SK-N-SH (cell line): ENCODE results near the gene GPSM3. TPM values are rescaled to one million over a fixed set of nuclear protein-coding genes. Genes with fewer than 3 reads are reported as not detected.

Source experiments
- CTCF ChIA-PET: fragments of 300-600, 350-600 bp; formaldehyde crosslinking; extraction: SDS; loops from one replicate; lab custom pipeline; 2021; lab: Yijun Ruan, JAX
- POLR2A ChIA-PET: fragments of 350-600 bp; sonication (Branson Sonifier 250); formaldehyde crosslinking; extraction: SDS; loops from one replicate; lab custom pipeline; 2020; ENCODE audit warnings: antibody characterized with exemption, inconsistent platforms; lab: Yijun Ruan, JAX
- DNase-seq: peaks from one replicate; pipeline ENCODE4 v3.0.0; 2012
- H2AFZ ChIP-seq: fragments of 200-600 bp; sonication (generic); 2 replicates; pipeline ENCODE4 v1.8.1; 2016; ENCODE audit warnings: antibody characterized with exemption, mild to moderate bottlenecking, low read depth
- H3F3A ChIP-seq: fragments of 200-600 bp; sonication (generic); replicated peaks from 2 replicates; pipeline ENCODE3; 2016; ENCODE audit warnings: antibody characterized with exemption, mild to moderate bottlenecking; ENCODE audit not compliant: insufficient read depth
- H3K27ac ChIP-seq, 2 experiments: fragments of 200-500 bp in 1 of 2; fragments of 200-600 bp in 1 of 2; sonication (Bioruptor generic) in 1 of 2; sonication (generic), shearing (Covaris generic) in 1 of 2; 2 replicates each; pipeline versions ENCODE4 v1.5.1 to v1.6.1; 2014 to 2016; ENCODE audit warnings: low read depth in 2 of 2, inconsistent platforms in 1 of 2, low read length in 1 of 2, mild to moderate bottlenecking in 1 of 2, mixed read lengths in 1 of 2
- H3K27me3 ChIP-seq: fragments of 200-600 bp; sonication (generic), shearing (Covaris generic); 2 replicates; pipeline ENCODE4 v1.6.1; 2016; ENCODE audit warnings: mixed run types; ENCODE audit not compliant: insufficient read depth
- H3K36me3 ChIP-seq, 2 experiments: fragments of 200-500 bp in 1 of 2; fragments of 200-600 bp in 1 of 2; sonication (Bioruptor generic) in 1 of 2; sonication (generic) in 1 of 2; replicated peaks in 1 of 2; 2 replicates each; pipeline versions ENCODE3 to v1.5.1; 2014 to 2016; ENCODE audit warnings: low read length in 1 of 2, mild to moderate bottlenecking in 1 of 2; ENCODE audit not compliant: insufficient read depth in 2 of 2, control insufficient read depth in 1 of 2
- H3K4me1 ChIP-seq, 2 experiments: fragments of 200-500 bp in 1 of 2; fragments of 200-600 bp in 1 of 2; sonication (Bioruptor generic) in 1 of 2; sonication (generic), shearing (Covaris generic) in 1 of 2; 2 replicates each; pipeline versions ENCODE4 v1.5.1 to v1.6.1; 2014 to 2016; ENCODE audit warnings: low read depth in 1 of 2, low read length in 1 of 2, mixed run types in 1 of 2; ENCODE audit not compliant: insufficient read depth in 2 of 2, control insufficient read depth in 1 of 2
- H3K4me2 ChIP-seq: fragments of 200-600 bp; sonication (generic), shearing (Covaris generic); 2 replicates; pipeline ENCODE4 v1.6.1; 2017; ENCODE audit warnings: mixed run types
- H3K4me3 ChIP-seq, 2 experiments: fragments of 200-500 bp in 1 of 2; fragments of 200-600 bp in 1 of 2; sonication (Bioruptor generic) in 1 of 2; sonication (generic), shearing (Covaris generic) in 1 of 2; 2 replicates each; pipeline versions ENCODE4 v1.5.1 to v1.8.1; 2014 to 2016; ENCODE audit warnings: low read depth in 2 of 2, inconsistent platforms in 1 of 2, low read length in 1 of 2, mild to moderate bottlenecking in 1 of 2, mixed read lengths in 1 of 2, moderate library complexity in 1 of 2
- H3K79me2 ChIP-seq: fragments of 200-600 bp; sonication (generic); 2 replicates; pipeline ENCODE4 v1.8.1; 2017; ENCODE audit warnings: mild to moderate bottlenecking; ENCODE audit not compliant: insufficient read depth
- H3K9ac ChIP-seq: fragments of 200-600 bp; sonication (generic); 2 replicates; pipeline ENCODE4 v1.6.1; 2017; ENCODE audit warnings: mixed run types
- H3K9me2 ChIP-seq: fragments of 200-600 bp; sonication (generic); 2 replicates; pipeline ENCODE4 v1.6.1; 2017; ENCODE audit warnings: mixed run types
- H3K9me3 ChIP-seq: fragments of 200-600 bp; sonication (generic); 2 replicates; pipeline ENCODE4 v1.6.1; 2017; ENCODE audit warnings: mixed run types, mild to moderate bottlenecking, moderate library complexity
- H4K20me1 ChIP-seq: fragments of 200-600 bp; sonication (generic); 2 replicates; pipeline ENCODE4 v1.6.1; 2017; ENCODE audit warnings: mild to moderate bottlenecking, mixed run types; ENCODE audit not compliant: insufficient read depth
- ELF1 ChIP-seq: IDR thresholded peaks from 2 replicates; pipeline ENCODE4 v1.4.0; 2012
- EZH2phosphoT487 ChIP-seq: fragments of 200-600 bp; sonication (generic); IDR thresholded peaks from 2 replicates; pipeline ENCODE4 v1.6.1; 2017; ENCODE audit warnings: low read depth, mixed run types, mild to moderate bottlenecking, antibody characterized with exemption, moderate library complexity, borderline replicate concordance
- FOSL2 ChIP-seq: IDR thresholded peaks from 2 replicates; pipeline ENCODE4 v1.4.0; 2012; ENCODE audit warnings: low read depth, mild to moderate bottlenecking, moderate library complexity, borderline replicate concordance
- FOXJ3 ChIP-seq: sonication (generic); formaldehyde crosslinking; IDR thresholded peaks from 2 replicates; pipeline ENCODE4 v1.5.1; 2020; ENCODE audit warnings: mild to moderate bottlenecking, missing genetic modification reagents
- GATA2 ChIP-seq: sonication (generic); formaldehyde crosslinking; IDR thresholded peaks from 2 replicates; pipeline ENCODE4 v1.5.0; 2020; ENCODE audit warnings: mild to moderate bottlenecking, missing genetic modification reagents
- IRF3 ChIP-seq: fragments of 150-350 bp; IDR thresholded peaks from 2 replicates; pipeline ENCODE4 v1.6.1; 2016; ENCODE audit warnings: mild to moderate bottlenecking, low read depth, low read length
- JUND ChIP-seq: IDR thresholded peaks from 2 replicates; pipeline ENCODE4 v1.4.0; 2012
- NRF1 ChIP-seq: IDR thresholded peaks from 2 replicates; pipeline ENCODE4 v1.6.1; 2012; ENCODE audit warnings: low read depth, mild to moderate bottlenecking, low read length
- POLR2AphosphoS5 ChIP-seq: IDR thresholded peaks from 2 replicates; pipeline ENCODE4 v1.6.1; 2012; ENCODE audit warnings: low read depth, low read length
- RAD21 ChIP-seq: IDR thresholded peaks from 2 replicates; pipeline ENCODE4 v1.6.1; 2012; ENCODE audit warnings: mild to moderate bottlenecking, low read length
- RCOR1 ChIP-seq: fragments of 150-350 bp; IDR thresholded peaks from 2 replicates; pipeline ENCODE4 v1.6.1; 2017; ENCODE audit warnings: antibody characterized with exemption, low read length
- RFX5 ChIP-seq: IDR thresholded peaks from 2 replicates; pipeline ENCODE4 v1.6.1; 2012; ENCODE audit warnings: mild to moderate bottlenecking, improper control_type of control experiment, low read length
- RXRA ChIP-seq: IDR thresholded peaks from 2 replicates; pipeline ENCODE4 v1.4.0; 2012; ENCODE audit warnings: low read depth, mild to moderate bottlenecking, borderline replicate concordance
- SMC3 ChIP-seq: IDR thresholded peaks from 2 replicates; pipeline ENCODE4 v1.6.1; 2012; ENCODE audit warnings: low read depth, low read length, improper control_type of control experiment
- TCF12 ChIP-seq: IDR thresholded peaks from 2 replicates; pipeline ENCODE4 v1.4.0; 2012
- USF2 ChIP-seq: fragments of 150-350 bp; IDR thresholded peaks from 2 replicates; pipeline ENCODE4 v1.6.1; 2017; ENCODE audit warnings: antibody characterized with exemption, low read length, low read depth, borderline replicate concordance
- ZBTB33 ChIP-seq: IDR thresholded peaks from 2 replicates; pipeline ENCODE4 v1.4.0; 2012; ENCODE audit warnings: low read depth, borderline replicate concordance
- whole genome bisulfite sequencing: methylation state at CpG from one replicate; pipeline ENCODE4 v1.1.6; 2017; ENCODE audit warnings: low lambda C conversion rate; 5-methylcytosine and 5-hydroxymethylcytosine counted together
- polyA plus RNA-seq, 3 experiments: library from polyadenylated mRNA; depleted of rRNA; stranded (reverse); fragments of >200 nt; gene quantifications; 2 replicates each; pipeline ENCODE4 v1.2.3, GENCODE V29; 2012

GPSM3 gene
- polyA plus RNA-seq, 1 of the 3 experiments (the other 2 are of a cell fraction): 1.5 TPM

GRCh38 chr6:32223258-32224235 lies 31.1 kb upstream of the GPSM3 start, which contains the start of gene NOTCH4:
TSS of gene NOTCH4 (minus strand) at chr6:32224067. CDS start at chr6:32223928, 139 bp downstream.
- POLR2A ChIA-PET: no interaction called here
- Histone ChIP-seq H3K9me2 (no peaks in the 10 kb centered on the region), H3K4me2 (no peak within 1 kb of the TSS), H2AFZ (no peak within 1 kb of the TSS; the same call in 1 of the 2 replicates), H4K20me1 (no peaks in the 10 kb centered on the region), H3K27me3 (peaks cover 60% of the 10 kb centered on the region), H3K36me3 (no peaks in the 10 kb centered on the region), H3K9me3 (no peaks in the 10 kb centered on the region), H3K79me2 (no peaks in the 10 kb centered on the region), H3F3A (no peaks in the 10 kb centered on the region), H3K27ac (no peak within 1 kb of the TSS), H3K4me1 (no peaks in the 10 kb centered on the region), H3K4me3 (no peak within 1 kb of the TSS), H3K9ac (no peak within 1 kb of the TSS)
- WGBS: 13% methylated on average over 19 of the region's 20 CpGs
- no peak for TF ChIP-seq ELF1
- no peak for TF ChIP-seq IRF3
- no peak for TF ChIP-seq USF2
- TF ChIP-seq FOXJ3 (CRISPR knock-in tag): no peak
- TF ChIP-seq NRF1: no peak
- TF ChIP-seq POLR2AphosphoS5: no peak
- no peak for TF ChIP-seq ZBTB33
- no peak for TF ChIP-seq RCOR1
- no peak for TF ChIP-seq RXRA
- no peak for TF ChIP-seq TCF12
- no peak for TF ChIP-seq EZH2phosphoT487
- TF ChIP-seq SMC3: no peak
- no peak for TF ChIP-seq JUND
- TF ChIP-seq RAD21: no peak
- TF ChIP-seq GATA2: no peak
- TF ChIP-seq RFX5: no peak
- no peak for TF ChIP-seq FOSL2
- no peak for DNase-seq
- CTCF ChIA-PET: interaction anchor here (0.7 kb wide), 1 partner anchor 23 kb away, joined by 3 read pairs; no protein-coding TSS in a partner anchor
